Heart right ventricle (tissue), 16 donors: ENCODE data around the gene VRK1. TPM values are rescaled to one million over a fixed set of nuclear protein-coding genes. Genes with fewer than 3 reads are reported as not detected.

Experiments
- ATAC-seq, 8 donors: fragments of 200-7000 bp; cut with Tn5 transposase; one replicate each; pipeline ENCODE4 v1.9.1; 2020; ENCODE audit warnings: mild to moderate bottlenecking in 8 of 8, moderate library complexity in 8 of 8, moderate number of reproducible peaks in 1 of 8
- DNase-seq, 2 donors: peaks; one replicate each; pipeline ENCODE4 v3.0.0-alpha.2; 2020
- H3K27ac ChIP-seq, 10 donors: fragments of 200-600 bp; sonication (generic) in 2 of 10; one replicate each; pipeline versions ENCODE4 v1.5.0 to v1.8.0; 2020 to 2022; ENCODE audit warnings: mild to moderate bottlenecking in 3 of 10
- H3K27me3 ChIP-seq, 7 donors: fragments of 200-600 bp; one replicate each; pipeline ENCODE4 v1.8.0; 2021 to 2022; ENCODE audit warnings: mild to moderate bottlenecking in 2 of 7
- H3K36me3 ChIP-seq, 9 donors: fragments of 200-600 bp; sonication (generic) in 1 of 9; one replicate each; pipeline versions ENCODE4 v1.5.0 to v1.8.0; 2020 to 2022; ENCODE audit warnings: mild to moderate bottlenecking in 2 of 9
- H3K4me1 ChIP-seq, 9 donors: fragments of 200-600 bp; sonication (generic) in 1 of 9; one replicate each; pipeline versions ENCODE4 v1.5.0 to v1.8.0; 2020 to 2022; ENCODE audit warnings: mild to moderate bottlenecking in 4 of 9
- H3K4me3 ChIP-seq, 10 donors: fragments of 200-600 bp; sonication (generic) in 2 of 10; one replicate each; pipeline versions ENCODE4 v1.5.0 to v1.8.0; 2020 to 2022; ENCODE audit warnings: mild to moderate bottlenecking in 7 of 10, moderate library complexity in 2 of 10
- H3K9me3 ChIP-seq, 11 donors: fragments of 200-600 bp in 10 of 11; sonication (generic) in 2 of 11; one replicate each; pipeline versions ENCODE4 v1.5.0 to v1.8.0; 2013 to 2022; ENCODE audit warnings: mild to moderate bottlenecking in 2 of 11, control low read depth in 1 of 11, moderate library complexity in 1 of 11
- CTCF ChIP-seq, 9 donors: fragments of 200-600 bp; sonication (generic) in 2 of 9; IDR thresholded peaks; one replicate each; pipeline versions ENCODE4 v1.5.0 to v1.8.0; 2021 to 2022; ENCODE audit warnings: antibody characterized with exemption in 9 of 9, mild to moderate bottlenecking in 5 of 9, moderate library complexity in 1 of 9
- WGBS, 2 donors: extraction: QIAGEN DNeasy Blood & Tissue Kit; methylation state at CpG; one replicate each; pipeline ENCODE4 v1.1.7; 2013; ENCODE audit warnings: inconsistent platforms in 1 of 2; 5-methylcytosine and 5-hydroxymethylcytosine counted together
- intact Hi-C, 10 donors: fragments of 100-400 bp; cut with DNase I; formaldehyde crosslinking; loops; one replicate each; pipeline versions ENCODE4 v1.11.1 to v1.14.2; 2022
- polyA plus RNA-seq, 2 donors: library from polyadenylated mRNA; stranded (reverse); fragments of 200-250 nt; gene quantifications; one replicate each; pipeline ENCODE4 v1.2.3, GENCODE V29; 2013
- total RNA-seq, 10 donors: library from RNA; stranded (reverse); fragmentation: NEBNext Ultra II Directional in 3 of 10; extraction: Animal tissue kit (Norgen Biotek cat#: 25700) in 3 of 10; gene quantifications; one replicate each; pipeline versions ENCODE4 v1.2.1 to v1.2.4, GENCODE V29; 2021 to 2023
- donor health status: Arrhythmogenic right ventricular cardiomyopathy.
- donor health status: ischemic (EF 13 %, LVEDD 7.1; RV severe dilation, severe dysfunction).
- donor health status: healthy with polysubstance abuse.
- donor health status: DM: no; HTN: yes; CAD: no.
- donor health status: DM: no; HTN: no; CAD: no.
- donor health status: ischemic (EF 25% LVEDD 6.9; RV normal size, moderate dysfunction).
- donor health status: ischemic (EF 25% LVEDD 5.7; RV mildly dilated, moderate dysfunction).
- donor health status: healthy.
- donor health status: DM: yes; HTN: yes; CAD: no.
- donor health status: Ischemic cardiomyopathy.
- donor health status: ischemic (EF 35%, LVEDD 5.7; RV mildly dilated, moderate dysfunction).
- donor health status: nonischemic (EF 11% LVEDD 7.7; RV severe dilation, severe dysfunction).
- donor health status: DM: yes; HTN: yes; CAD: no.
- donor health status: PGD.
- donor health status: ischemic (EF 29% LVEDD 5.4; RV normal size, mild dysfunction).
- donor health status: nonischemic (EF 23%, LVEDD 6.1; RV moderate dilation, normal function).

VRK1 gene
- total and polyA plus RNA-seq, 12 donors: 2.3 to 9.7 (median 7.2) TPM

DNA sequence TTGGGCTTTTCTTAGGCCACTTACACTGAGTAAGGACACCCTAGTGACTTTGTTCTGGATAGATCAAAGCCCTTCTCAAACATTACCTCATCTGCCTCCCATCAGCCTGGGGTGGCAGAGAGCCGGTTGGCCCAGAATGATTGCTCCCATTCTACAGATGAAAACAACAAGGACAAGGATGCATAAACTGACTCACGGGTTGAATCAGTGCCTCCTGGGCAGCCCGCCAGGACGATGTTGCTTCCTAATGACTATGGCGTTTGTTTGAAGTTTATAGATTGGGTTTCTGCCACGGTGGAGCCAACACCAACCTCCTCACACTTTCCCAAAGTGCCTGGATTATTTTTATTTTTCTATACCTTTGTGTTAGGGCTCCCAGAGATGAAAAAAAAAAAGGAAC is 3.6 kb upstream of the VRK1 start:
- H3K27ac ChIP-seq: no peak overlapping the region
- WGBS, 2 donors: 66 to 72% methylated on average over 6 of the region's 6 CpGs
- no peak for TF ChIP-seq CTCF (IDR thresholded peaks at IDR 0.05)

DNA sequence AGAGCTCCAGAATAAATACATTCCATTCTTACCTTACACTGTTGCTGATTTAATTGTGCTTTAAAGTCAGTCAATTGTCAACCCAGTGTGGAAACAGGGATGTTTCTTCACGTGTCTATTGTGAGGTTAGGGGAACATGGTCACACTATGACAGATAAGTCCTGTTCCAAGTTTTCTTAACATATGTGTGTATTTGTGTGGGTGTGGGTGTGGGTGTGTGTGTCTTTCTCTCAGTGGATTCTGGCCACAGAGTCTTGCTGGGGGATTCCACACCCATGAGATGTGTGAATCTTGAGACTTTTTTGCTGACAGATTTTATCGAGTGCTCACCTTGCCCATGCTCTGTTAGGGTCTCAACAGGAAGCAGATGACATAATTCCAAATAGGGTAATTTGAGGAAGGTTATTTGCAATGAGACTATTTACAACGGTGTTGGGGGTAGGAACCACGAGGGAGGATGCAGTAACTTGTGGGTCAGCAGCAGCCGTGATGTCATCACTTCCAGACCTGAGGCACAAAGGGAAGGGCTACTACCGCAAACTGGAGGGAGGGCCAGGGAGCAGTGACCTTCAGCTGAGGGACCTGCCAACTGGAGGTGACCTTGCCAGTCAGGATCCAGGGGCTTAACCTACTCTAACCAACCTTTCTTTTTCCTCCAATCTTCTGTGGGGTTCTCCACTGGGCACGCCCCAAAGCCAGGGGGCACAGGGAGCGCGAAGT is 1.9 kb upstream of the VRK1 start:
- H3K27ac ChIP-seq: no peak overlapping the region
- H3K4me3 ChIP-seq: no peak overlapping the region
- no peaks in the 10 kb centered on the region for H3K27me3 ChIP-seq
- 70 to 80% methylated on average over 9 of the region's 9 CpGs for WGBS, 2 donors
- no peak for ATAC-seq
- DNase-seq: no peak
- intact Hi-C loops: no loop called here
- H3K4me1 ChIP-seq: peaks cover 4 to 21% (median 11%) of the 10 kb centered on the region in 9 donors
- no peak for TF ChIP-seq CTCF (IDR thresholded peaks at IDR 0.05)
- H3K9me3 ChIP-seq: no peaks in the 10 kb centered on the region
- no peaks in the 10 kb centered on the region for H3K36me3 ChIP-seq

More for the DNA sequence above, 3.6 kb upstream of the VRK1 start:
- Histone ChIP-seq H3K36me3 (no peaks in the 10 kb centered on the region), H3K4me3 (no peak overlapping the region), H3K9me3 (no peaks in the 10 kb centered on the region), H3K4me1 (peaks cover 4 to 24% (median 10%) of the 10 kb centered on the region in 9 donors), H3K27me3 (no peaks in the 10 kb centered on the region)
- intact Hi-C loops: no loop called here
- DNase-seq (no peak), ATAC-seq (no peak)

DNA sequence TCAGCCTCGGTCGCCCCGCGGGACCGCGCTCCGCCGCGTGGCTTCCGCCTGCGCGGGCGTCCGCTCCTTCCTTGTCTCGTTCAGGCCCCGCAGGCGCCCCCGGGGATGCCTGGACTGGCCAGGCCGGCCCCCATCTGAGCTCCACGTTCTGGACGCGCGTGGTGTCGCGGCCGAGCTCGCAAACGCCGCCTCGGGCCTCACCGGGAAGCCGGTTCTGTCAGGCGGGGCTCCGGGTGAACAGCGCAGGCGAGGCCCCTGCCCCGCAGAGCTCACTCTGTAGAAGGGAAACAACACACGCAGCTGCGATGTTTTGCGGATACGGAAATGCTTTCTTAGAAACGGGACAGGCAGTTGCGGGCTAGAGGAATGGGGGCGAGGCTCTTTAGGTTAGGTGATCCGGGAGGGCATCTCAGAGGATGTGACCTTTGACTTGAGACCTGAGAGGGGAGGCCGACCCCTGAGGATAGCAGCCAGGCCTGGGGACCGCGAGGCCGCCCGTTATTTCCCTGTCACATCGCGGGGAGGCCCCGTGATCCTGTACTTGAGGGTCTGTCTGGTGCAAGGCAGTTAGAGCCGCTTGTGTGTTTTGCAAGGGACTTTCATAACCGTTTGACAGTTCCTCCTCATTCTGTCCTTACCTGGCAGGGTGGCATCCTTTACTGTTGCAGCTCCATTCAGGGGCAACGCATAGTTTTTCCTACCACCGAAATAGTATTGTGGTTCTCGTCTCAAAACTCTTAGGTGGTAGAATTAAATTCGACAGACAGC is 584 bp downstream of the VRK1 start:
- no peaks in the 10 kb centered on the region for H3K27me3 ChIP-seq
- WGBS, 2 donors: 2% methylated on average over 47 to 59 of the region's 59 CpGs
- H3K4me1 ChIP-seq: peaks cover 4 to 19% (median 11%) of the 10 kb centered on the region in 9 donors
- no peaks in the 10 kb centered on the region for H3K9me3 ChIP-seq
- no peaks in the 10 kb centered on the region for H3K36me3 ChIP-seq
- no peak for TF ChIP-seq CTCF (IDR thresholded peaks at IDR 0.05)
- DNase-seq (no peak), ATAC-seq (peak in 1 of 8 donors; percentile 6)
- H3K4me3 ChIP-seq: peak overlapping the region; percentile 67 to 99 (median 76)
- peak overlapping the region in 5 of 10 donors; percentile 7 to 80 (median 41) for H3K27ac ChIP-seq
- intact Hi-C loops: no loop called here

DNA sequence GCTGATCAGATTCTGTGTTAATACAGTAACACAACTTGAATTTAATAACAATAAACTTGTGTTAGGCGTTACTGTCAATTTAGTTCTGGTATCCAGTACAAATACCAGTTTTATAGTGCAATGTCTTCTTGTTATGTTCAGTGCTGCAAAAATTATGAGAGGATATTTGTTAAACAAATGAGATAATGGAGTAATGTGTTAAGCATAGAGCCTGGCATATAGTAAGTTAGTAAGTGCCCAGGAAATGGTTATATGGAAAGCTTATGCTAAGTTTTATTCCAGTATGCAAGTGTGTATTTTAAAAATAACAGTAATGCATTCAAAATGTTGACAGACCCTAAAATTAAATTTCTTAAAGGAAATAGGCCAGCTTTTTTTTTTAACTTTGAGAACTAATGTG is 1.8 kb downstream of the VRK1 start:
- Histone ChIP-seq H3K27me3 (no peaks in the 10 kb centered on the region), H3K4me1 (peaks cover 4 to 25% (median 11%) of the 10 kb centered on the region in 9 donors), H3K27ac (no peak overlapping the region), H3K4me3 (no peak overlapping the region), H3K36me3 (no peaks in the 10 kb centered on the region), H3K9me3 (no peaks in the 10 kb centered on the region)
- no peak for TF ChIP-seq CTCF (IDR thresholded peaks at IDR 0.05)
- WGBS, 2 donors: 93 to 100% methylated on average over 1 of the region's 1 CpG
- ATAC-seq: no peak
- intact Hi-C loops: no loop called here
- no peak for DNase-seq
